CD4-positive, alpha-beta T cell treated with Interleukin-17A for 1 hour (primary cell): ENCODE measurements around the gene MYO10.
"Not testable (repeated sequence)": the region's sequence is repeated elsewhere in the genome, so short reads cannot be mapped to it uniquely, and the experiment has no call there.

Experiments used
- DNase-seq: peaks from one replicate; pipeline ENCODE4 v3.0.0-alpha.2; 2020

The MYO10 gene

GRCh38 chr5:16735101-16736060 is 200.7 kb downstream of the MYO10 start:
- DNase-seq: no peak

GRCh38 chr5:16733331-16734006 is 202.6 kb downstream of the MYO10 start:
- DNase-seq: no peak

DNA sequence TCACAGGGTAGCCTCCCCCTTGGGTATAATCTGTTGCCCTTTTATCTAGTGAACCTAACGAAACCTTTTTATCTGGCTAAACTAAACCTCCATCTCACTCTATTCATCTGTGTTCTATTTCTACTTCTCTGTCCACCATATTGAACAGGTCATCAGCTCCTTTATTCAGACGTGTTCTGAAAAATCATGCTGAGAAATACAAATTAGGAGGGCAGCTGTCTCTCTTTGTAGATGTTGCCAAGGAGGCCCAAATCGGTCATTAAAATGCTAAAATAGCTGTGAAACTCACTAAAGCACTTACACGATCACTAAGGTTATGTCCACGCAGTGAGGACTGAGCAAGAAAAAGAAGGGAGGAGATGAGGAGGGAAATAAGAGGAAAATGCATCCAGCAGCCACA is 203.7 kb downstream of the MYO10 start:
- no peak for DNase-seq

GRCh38 chr5:16727755-16728325 is 208.2 kb downstream of the MYO10 start:
- DNase-seq: no peak

DNA sequence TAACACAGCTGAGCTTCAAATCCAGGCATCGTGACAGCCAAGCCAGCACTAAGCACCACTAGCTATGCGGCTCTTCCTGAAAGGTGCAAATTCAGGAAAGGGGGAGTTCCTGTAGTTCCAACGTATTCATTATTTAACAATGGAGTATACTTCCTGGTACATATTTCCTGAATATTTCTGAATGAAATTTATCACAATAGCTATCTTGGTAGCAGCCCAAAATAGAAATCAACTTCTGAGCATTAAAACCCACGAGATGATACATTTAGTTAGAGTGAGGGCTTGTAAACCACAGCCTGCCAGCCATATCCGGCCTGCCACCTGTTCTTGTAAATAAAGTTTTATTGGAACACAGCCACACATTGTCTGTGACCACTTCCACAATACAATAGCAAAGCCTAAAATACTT is 209.5 kb downstream of the MYO10 start:
- DNase-seq: no peak

- DNase-seq: no peak
These were observed 210.5 kb downstream of the MYO10 start for GRCh38 chr5:16725575-16725974.

DNA sequence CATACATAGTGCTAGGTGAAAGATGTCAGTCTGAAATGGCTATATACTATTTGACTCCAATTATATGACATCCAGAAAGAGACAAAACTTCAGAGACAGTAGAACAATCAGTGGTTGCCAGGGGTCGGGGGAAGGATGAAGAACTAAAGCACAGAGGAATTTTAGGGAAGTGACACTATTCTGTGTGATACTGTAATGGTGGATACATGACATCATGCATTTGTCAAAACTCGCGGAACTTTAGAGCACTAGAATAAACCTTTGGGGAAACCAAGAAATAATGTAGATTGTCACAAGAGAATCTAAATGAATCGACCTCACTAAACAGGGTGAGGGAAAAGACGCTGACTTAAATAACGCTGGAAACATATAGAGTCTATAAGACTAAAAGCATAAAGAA is 212.3 kb downstream of the MYO10 start:
- DNase-seq: no peak

DNA sequence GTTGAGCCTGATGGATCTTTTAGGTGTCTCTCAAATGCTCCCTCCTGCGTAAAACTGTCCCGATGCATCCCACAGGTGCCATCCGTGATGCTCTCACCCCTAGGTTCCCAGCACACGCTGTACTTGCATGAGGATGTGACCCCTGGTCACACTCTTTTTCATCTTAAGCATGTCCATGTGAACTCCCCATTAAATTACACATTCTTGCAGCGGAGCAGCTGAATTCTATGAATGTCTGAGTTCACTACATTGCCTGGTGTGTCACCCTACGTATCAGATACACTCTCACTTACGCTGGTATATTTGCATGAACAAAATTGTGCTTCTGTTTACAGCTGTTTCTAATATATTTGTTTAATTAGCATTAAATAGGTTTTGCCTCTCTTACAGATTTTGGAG is 214.0 kb downstream of the MYO10 start:
- no peak for DNase-seq

- DNase-seq: no peak
These were observed 214.7 kb downstream of the MYO10 start for GRCh38 chr5:16721151-16722096.

DNA sequence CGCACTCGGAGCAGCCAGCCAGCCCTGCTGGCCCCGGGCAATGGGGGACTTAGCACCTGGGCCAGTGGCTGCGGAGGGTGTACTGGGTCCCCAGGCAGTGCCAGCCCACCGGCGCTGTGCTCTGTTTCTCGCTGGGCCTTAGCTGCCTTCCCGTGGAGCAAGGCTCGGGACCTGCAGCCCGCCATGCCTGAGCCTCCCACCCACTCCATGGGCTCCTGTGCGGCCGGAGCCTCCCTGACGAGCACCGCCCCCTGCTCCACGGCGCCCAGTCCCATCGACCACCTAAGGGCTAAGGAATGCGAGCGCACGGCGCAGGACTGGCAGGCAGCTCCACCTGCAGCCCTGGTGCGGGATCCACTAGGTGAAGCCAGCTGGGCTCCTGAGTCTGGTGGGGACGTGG is 218.1 kb downstream of the MYO10 start:
- not testable (repeated sequence) for DNase-seq

DNA sequence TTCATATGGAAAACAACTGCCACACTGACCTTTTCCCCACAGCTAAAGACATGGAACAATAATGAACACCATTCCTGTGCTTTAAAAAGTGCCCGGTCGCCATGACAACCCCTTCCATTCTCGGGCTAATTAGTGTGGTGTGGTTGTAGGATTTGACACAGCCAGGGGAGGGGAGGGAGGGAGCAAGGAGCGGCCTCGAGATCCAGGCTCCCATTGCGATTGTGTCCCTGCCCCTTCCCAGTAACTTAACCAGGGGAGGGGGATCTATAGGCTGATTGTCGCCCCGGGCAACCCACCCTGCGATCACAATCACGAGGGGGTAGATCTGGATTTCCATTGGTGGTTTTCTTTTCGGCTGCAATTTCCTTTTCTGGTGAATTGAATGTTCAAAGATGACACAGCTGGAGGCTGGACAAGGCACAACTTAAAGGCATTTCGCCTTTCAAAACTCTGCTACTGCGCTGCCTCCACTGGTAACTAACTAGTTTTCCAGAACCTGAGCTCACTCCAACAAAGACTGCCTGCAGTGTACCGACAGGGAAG is 222.6 kb downstream of the MYO10 start:
- DNase-seq: no peak

- no peak for DNase-seq
These were observed 223.5 kb downstream of the MYO10 start for GRCh38 chr5:16712620-16713019.

DNA sequence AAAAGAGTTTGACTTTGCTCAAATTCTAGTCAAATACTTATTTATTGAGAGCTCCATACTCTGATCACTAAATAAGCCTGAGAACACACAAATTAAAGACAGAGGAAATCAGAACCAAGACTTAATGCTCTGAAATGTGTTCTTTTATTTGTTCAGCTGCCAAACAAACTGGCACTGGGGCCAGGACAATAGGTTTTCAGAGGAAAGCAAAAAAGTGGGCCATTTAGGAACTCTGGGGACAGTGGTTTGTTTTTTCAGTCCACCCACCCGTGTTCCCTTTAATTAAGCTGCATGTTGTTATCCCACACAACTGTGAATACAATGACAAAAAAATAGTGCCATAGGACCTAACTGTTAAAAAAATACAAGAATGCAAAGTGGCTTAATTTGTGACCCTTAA is 223.9 kb downstream of the MYO10 start:
- DNase-seq: no peak

- DNase-seq: no peak
These were observed 226.2 kb downstream of the MYO10 start for GRCh38 chr5:16709691-16710433.

DNA sequence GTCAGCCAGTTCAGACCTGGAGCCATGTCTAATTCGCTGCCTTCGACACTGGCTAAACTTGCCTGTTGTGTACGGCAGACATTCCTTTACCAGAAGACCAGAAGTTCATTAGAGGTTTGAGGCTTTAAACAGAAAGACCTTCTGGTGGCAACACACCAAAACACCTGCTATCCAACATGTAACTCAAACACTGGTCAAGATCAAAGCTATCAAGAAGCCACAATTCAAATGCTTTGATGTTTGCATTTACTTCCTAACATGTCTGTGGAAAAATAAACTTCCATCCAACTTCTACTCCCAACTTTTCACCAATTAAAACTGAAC is 228.3 kb downstream of the MYO10 start:
- no peak for DNase-seq

- no peak for DNase-seq
These were observed 228.8 kb downstream of the MYO10 start for GRCh38 chr5:16707168-16707868.

DNA sequence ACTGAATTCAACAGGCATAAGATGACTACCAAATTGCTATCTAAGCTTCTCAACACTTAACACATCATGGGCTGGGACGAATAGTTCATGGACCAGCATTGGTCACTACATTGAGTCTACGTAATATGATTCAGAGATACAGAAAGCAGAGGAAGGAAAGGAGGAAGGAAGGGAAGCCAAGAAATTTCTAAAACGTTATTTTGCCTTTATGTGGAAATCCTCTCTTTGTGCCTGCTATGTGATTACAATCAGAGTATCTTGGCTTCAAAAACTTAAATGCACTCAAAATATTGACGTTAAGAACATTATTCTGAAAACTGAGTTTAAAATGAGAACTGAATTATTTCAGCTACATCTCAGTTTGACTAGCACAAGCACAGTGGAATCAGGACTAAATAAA is 231.1 kb downstream of the MYO10 start:
- DNase-seq: no peak

DNA sequence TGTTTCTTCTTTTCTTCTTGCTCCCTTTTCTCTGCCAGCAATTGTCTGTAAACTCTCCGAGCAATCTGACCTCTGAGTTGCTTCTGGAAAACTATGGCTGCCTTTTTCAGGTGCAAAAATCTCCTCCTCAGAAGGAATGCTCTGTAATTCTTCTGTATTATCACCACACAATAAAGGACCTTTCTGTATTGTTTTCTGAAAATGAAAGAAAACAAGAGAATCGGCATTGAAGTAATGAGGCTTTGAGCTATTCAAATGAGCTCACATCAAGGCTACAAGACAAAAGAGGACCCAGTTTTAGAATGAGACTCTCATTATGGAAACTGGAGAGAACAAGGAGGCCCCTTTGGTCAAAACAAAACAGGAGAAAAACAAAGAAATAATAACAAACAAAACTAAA is 233.1 kb downstream of the MYO10 start:
- DNase-seq: no peak

GRCh38 chr5:16701134-16702099 is 234.7 kb downstream of the MYO10 start:
- DNase-seq: no peak

- no peak for DNase-seq
These were observed 236.0 kb downstream of the MYO10 start for GRCh38 chr5:16700081-16700480.
